DOHH2 (cell line): Measurements from ENCODE around the gene ARL6IP4.

Experiments used
- H3F3A ChIP-seq: fragments of 200-600 bp; sonication (generic), shearing (Covaris generic); 2 replicates; pipeline ENCODE4 v1.6.0; 2016; ENCODE audit warnings: antibody characterized with exemption, mild to moderate bottlenecking; ENCODE audit not compliant: control insufficient read depth, insufficient read depth
- H3K27ac ChIP-seq: fragments of 200-600 bp; sonication (generic); 2 replicates; pipeline ENCODE4 v1.5.1; 2014; ENCODE audit warnings: low read depth, mild to moderate bottlenecking, low read length, moderate library complexity
- H3K27me3 ChIP-seq: fragments of 200-600 bp; sonication (generic); 2 replicates; pipeline ENCODE4 v1.6.1; 2014; ENCODE audit warnings: mild to moderate bottlenecking, low read length, mixed read lengths; ENCODE audit not compliant: control insufficient read depth
- H3K36me3 ChIP-seq: fragments of 200-600 bp; sonication (generic); 2 replicates; pipeline ENCODE4 v1.6.1; 2014; ENCODE audit warnings: mild to moderate bottlenecking, low read length, moderate library complexity, mixed read lengths; ENCODE audit not compliant: control insufficient read depth
- H3K4me1 ChIP-seq: fragments of 200-600 bp; sonication (generic); 2 replicates; pipeline ENCODE4 v1.6.1; 2014; ENCODE audit warnings: mild to moderate bottlenecking, low read length, mixed read lengths; ENCODE audit not compliant: control insufficient read depth
- H3K4me2 ChIP-seq: fragments of 200-600 bp; sonication (generic); 2 replicates; pipeline ENCODE4 v1.6.0; 2014; ENCODE audit warnings: mild to moderate bottlenecking, low read length, moderate library complexity
- H3K4me3 ChIP-seq: fragments of 200-600 bp; sonication (generic); 2 replicates; pipeline ENCODE4 v1.5.1; 2014; ENCODE audit warnings: mild to moderate bottlenecking, low read length, mixed read lengths
- H3K79me2 ChIP-seq: fragments of 200-600 bp; sonication (generic); 2 replicates; pipeline ENCODE4 v1.6.1; 2014; ENCODE audit warnings: mild to moderate bottlenecking, low read length, mixed read lengths; ENCODE audit not compliant: control insufficient read depth
- H3K9me2 ChIP-seq: fragments of 200-600 bp; sonication (generic); replicated peaks from 2 replicates; pipeline ENCODE4 v1.6.1; 2014; ENCODE audit warnings: mild to moderate bottlenecking, low read length, mixed read lengths; ENCODE audit not compliant: control insufficient read depth
- H3K9me3 ChIP-seq: fragments of 200-600 bp; sonication (generic); 2 replicates; pipeline ENCODE4 v1.6.1; 2014; ENCODE audit warnings: antibody characterized with exemption, low read length, mixed read lengths; ENCODE audit not compliant: control insufficient read depth, insufficient read depth
- H4K20me1 ChIP-seq: fragments of 200-600 bp; sonication (generic); 2 replicates; pipeline ENCODE4 v1.6.0; 2014; ENCODE audit warnings: low read depth, mild to moderate bottlenecking, antibody characterized with exemption, low read length, moderate library complexity; ENCODE audit not compliant: control insufficient read depth, insufficient read depth
- CTCF ChIP-seq: fragments of 200-600 bp; sonication (generic); IDR thresholded peaks from one replicate; pipeline ENCODE4 v1.5.1; 2014; ENCODE audit warnings: antibody characterized with exemption, mild to moderate bottlenecking, low read depth, low read length; ENCODE audit not compliant: poor library complexity, severe bottlenecking
- EZH2phosphoT487 ChIP-seq: fragments of 200-600 bp; sonication (generic); IDR thresholded peaks from 2 replicates; pipeline ENCODE4 v1.6.1; 2017; ENCODE audit warnings: borderline replicate concordance, mild to moderate bottlenecking, antibody characterized with exemption, low read length, moderate library complexity, mixed read lengths

Gene ARL6IP4

GRCh38 chr12:123026094-123026853 is 45.8 kb downstream of the ARL6IP4 start:
- Histone ChIP-seq H4K20me1 (no peaks in the 10 kb centered on the region), H3K4me2 (no peak overlapping the region), H3K27ac (no peak overlapping the region), H3K9me2 (no peaks in the 10 kb centered on the region), H3K9me3 (no peaks in the 10 kb centered on the region), H3K4me3 (no peak overlapping the region), H3F3A (no peaks in the 10 kb centered on the region), H3K79me2 (no peaks in the 10 kb centered on the region), H3K27me3 (peaks cover 6% of the 10 kb centered on the region; the same call in 1 of the 2 replicates), H3K4me1 (no peaks in the 10 kb centered on the region), H3K36me3 (no peaks in the 10 kb centered on the region)
- no peak for TF ChIP-seq EZH2phosphoT487
- no peak for TF ChIP-seq CTCF

GRCh38 chr12:123027726-123028445 is 47.4 kb downstream of the ARL6IP4 start:
- no peak overlapping the region for H3K4me2 ChIP-seq
- H3F3A ChIP-seq = no peaks in the 10 kb centered on the region
- no peaks in the 10 kb centered on the region for H3K79me2 ChIP-seq
- no peaks in the 10 kb centered on the region for H4K20me1 ChIP-seq
- H3K36me3 ChIP-seq = no peaks in the 10 kb centered on the region
- TF ChIP-seq EZH2phosphoT487 (no peak), CTCF (no peak)
- H3K27ac ChIP-seq = no peak overlapping the region
- no peaks in the 10 kb centered on the region for H3K4me1 ChIP-seq
- no peak overlapping the region for H3K4me3 ChIP-seq
- H3K27me3 ChIP-seq = peaks cover 12% of the 10 kb centered on the region; the same call in 1 of the 2 replicates
- H3K9me3 ChIP-seq = no peaks in the 10 kb centered on the region
- H3K9me2 ChIP-seq = no peaks in the 10 kb centered on the region

- Histone ChIP-seq H3K4me1 (no peaks in the 10 kb centered on the region), H3K27me3 (peaks cover 9% of the 10 kb centered on the region; the same call in 1 of the 2 replicates), H3K4me2 (no peak overlapping the region), H3K9me2 (no peaks in the 10 kb centered on the region), H4K20me1 (no peaks in the 10 kb centered on the region), H3K27ac (no peak overlapping the region), H3F3A (no peaks in the 10 kb centered on the region), H3K79me2 (no peaks in the 10 kb centered on the region), H3K4me3 (no peak overlapping the region), H3K36me3 (no peaks in the 10 kb centered on the region), H3K9me3 (no peaks in the 10 kb centered on the region)
- TF ChIP-seq EZH2phosphoT487 (no peak), CTCF (no peak)
Measured at GRCh38 chr12:123028475-123028874, 48.0 kb downstream of the ARL6IP4 start.
